Measurements from ENCODE around the gene NELFE. TPM values are rescaled to one million over a fixed set of nuclear protein-coding genes. Genes with fewer than 3 reads are reported as not detected.
A peak's percentile ranks its signal among the peaks of the same experiment; 100 is the strongest.

The NELFE gene
- total RNA-seq, 1 donor from 2014 or later: 129 TPM

GRCh38 chr6:31903957-31904356, 54.8 kb downstream of the NELFE start:
- Histone ChIP-seq H3K4me2 (no peak overlapping the region), H3K27ac (no peak overlapping the region), H3K79me2 (ENCODE audit: low read depth) (peaks cover 27% of the 10 kb centered on the region), H3K36me3 (no peaks in the 10 kb centered on the region), H2AFZ (replicated peaks) (no peak overlapping the region), H3F3A (ENCODE audit: low read depth) (peaks cover 46% of the 10 kb centered on the region), H3K27me3 (no peaks in the 10 kb centered on the region), H3K9ac (no peak overlapping the region), H3K9me3 (ENCODE audit: low read depth) (no peaks in the 10 kb centered on the region), H4K20me1 (ENCODE audit: low read depth) (peaks cover 16% of the 10 kb centered on the region), H3K4me1 (peaks cover 35% of the 10 kb centered on the region), H3K4me3 (no peak overlapping the region)
- peaks cover 25% of the 10 kb centered on the region for H3K4me1 Mint-ChIP-seq
- H3K27ac Mint-ChIP-seq: no peak overlapping the region
- no peak for DNase-seq (ENCODE audit: low spot score)
- no peaks in the 10 kb centered on the region for H3K9me3 Mint-ChIP-seq
- H3K4me3 Mint-ChIP-seq: no peak overlapping the region
- H3K27me3 Mint-ChIP-seq (ENCODE audit: insufficient read depth, low read depth): peaks cover 4% of the 10 kb centered on the region
- H3K36me3 Mint-ChIP-seq: peaks cover 2% of the 10 kb centered on the region
- TF ChIP-seq CTCF (IDR thresholded peaks at IDR 0.05) (no peak), EZH2 (IDR thresholded peaks at IDR 0.05) (no peak), EZH2phosphoT487 (IDR thresholded peaks at IDR 0.05) (no peak)

MicroRNAs encoded within 50 kb of the gene (microRNA counts, 767-probe panel; counts per million panel counts)
- 460 counts per million, percentile 90 among the panel's probes with 10 or more counts for microRNA hsa-miR-1236

Small RNAs within 50 kb of the gene (microRNA-seq; reads per million reads assigned to microRNA genes)
- gene MIR1236: not detected

Small RNAs within 50 kb of the gene (small RNA-seq; reads per million reads assigned to genes)
- gene AL645922.1: not detected

Other genes starting within 250 kb of the NELFE start
- gene LY6G6D, start 243.6 kb downstream of the NELFE start, total RNA-seq (ENCODE audit: low replicate concordance): 0.90 TPM in 1 of 2 replicates, not detected in the other
- gene LY6G6C, start 237.2 kb downstream of the NELFE start, total RNA-seq (ENCODE audit: low replicate concordance): not detected in 2 replicates
- not detected in 2 replicates for gene MPIG6B, start 235.6 kb downstream of the NELFE start, total RNA-seq (ENCODE audit: low replicate concordance)
- 94.3 and 202 TPM in 2 replicates for gene DDAH2, start 229.7 kb downstream of the NELFE start, total RNA-seq (ENCODE audit: low replicate concordance)
- gene CLIC1, start 222.4 kb downstream of the NELFE start, total RNA-seq (ENCODE audit: low replicate concordance): 234 and 307 TPM in 2 replicates
- 45.5 and 50.9 TPM in 2 replicates for gene MSH5, start 219.0 kb downstream of the NELFE start, total RNA-seq (ENCODE audit: low replicate concordance)
- gene SAPCD1, start 196.3 kb downstream of the NELFE start, total RNA-seq (ENCODE audit: low replicate concordance): 10.1 and 11.9 TPM in 2 replicates
- 0.15 and 0.34 TPM in 2 replicates for gene VWA7, start 181.6 kb downstream of the NELFE start, total RNA-seq (ENCODE audit: low replicate concordance)
- gene VARS1, start 163.2 kb downstream of the NELFE start, total RNA-seq (ENCODE audit: low replicate concordance): 34.1 and 66.8 TPM in 2 replicates
- gene LSM2, start 152.0 kb downstream of the NELFE start, total RNA-seq (ENCODE audit: low replicate concordance): 105 and 125 TPM in 2 replicates
- gene HSPA1L, start 143.7 kb downstream of the NELFE start, total RNA-seq (ENCODE audit: low replicate concordance): 0.49 and 1.2 TPM in 2 replicates
- 36.0 and 84.3 TPM in 2 replicates for gene HSPA1A, start 143.4 kb downstream of the NELFE start, total RNA-seq (ENCODE audit: low replicate concordance)
- 35.3 and 65.1 TPM in 2 replicates for gene HSPA1B, start 131.2 kb downstream of the NELFE start, total RNA-seq (ENCODE audit: low replicate concordance)
- 17.4 and 30.3 TPM in 2 replicates for gene NEU1, start 96.2 kb downstream of the NELFE start, total RNA-seq (ENCODE audit: low replicate concordance)
- gene SLC44A4, start 80.0 kb downstream of the NELFE start, total RNA-seq (ENCODE audit: low replicate concordance): 0.32 and 0.93 TPM in 2 replicates
- 93.3 and 189 TPM in 2 replicates for gene EHMT2, start 61.3 kb downstream of the NELFE start, total RNA-seq (ENCODE audit: low replicate concordance)
- 8.4 and 25.6 TPM in 2 replicates for gene ZBTB12, start 56.9 kb downstream of the NELFE start, total RNA-seq (ENCODE audit: low replicate concordance)
- gene C2, start 31.3 kb downstream of the NELFE start, total RNA-seq (ENCODE audit: low replicate concordance): 1.1 and 1.4 TPM in 2 replicates
- gene CFB, start 12.9 kb downstream of the NELFE start, total RNA-seq (ENCODE audit: low replicate concordance): 0.50 TPM in 1 of 2 replicates, not detected in the other
- gene SKIC2, start 204 bp upstream of the NELFE start, total RNA-seq (ENCODE audit: low replicate concordance): 21.0 and 50.5 TPM in 2 replicates
- gene DXO, start 13.2 kb upstream of the NELFE start, total RNA-seq (ENCODE audit: low replicate concordance): 10.2 and 23.0 TPM in 2 replicates
- gene C4A, start 23.1 kb upstream of the NELFE start, total RNA-seq (ENCODE audit: low replicate concordance): 1.7 and 4.3 TPM in 2 replicates
- 0.30 and 1.5 TPM in 2 replicates for gene C4B, start 55.8 kb upstream of the NELFE start, total RNA-seq (ENCODE audit: low replicate concordance)
- gene CYP21A2, start 79.4 kb upstream of the NELFE start, total RNA-seq (ENCODE audit: low replicate concordance): 0.09 TPM in 1 of 2 replicates, not detected in the other
- 0.71 and 3.2 TPM in 2 replicates for gene TNXB, start 150.4 kb upstream of the NELFE start, total RNA-seq (ENCODE audit: low replicate concordance)
- 19.4 and 41.8 TPM in 2 replicates for gene ATF6B, start 169.3 kb upstream of the NELFE start, total RNA-seq (ENCODE audit: low replicate concordance)
- 3.6 and 11.8 TPM in 2 replicates for gene FKBPL, start 171.3 kb upstream of the NELFE start, total RNA-seq (ENCODE audit: low replicate concordance)
- gene PRRT1, start 193.0 kb upstream of the NELFE start, total RNA-seq (ENCODE audit: low replicate concordance): 0.40 TPM in 1 of 2 replicates, not detected in the other
- gene PPT2, start 195.2 kb upstream of the NELFE start, total RNA-seq (ENCODE audit: low replicate concordance): 18.6 and 38.2 TPM in 2 replicates
- gene EGFL8, start 205.6 kb upstream of the NELFE start, total RNA-seq (ENCODE audit: low replicate concordance): 3.8 and 16.1 TPM in 2 replicates
- 46.9 and 105 TPM in 2 replicates for gene AGPAT1, start 217.1 kb upstream of the NELFE start, total RNA-seq (ENCODE audit: low replicate concordance)
- 129 and 169 TPM in 2 replicates for gene RNF5, start 219.4 kb upstream of the NELFE start, total RNA-seq (ENCODE audit: low replicate concordance)
- 1.1 and 1.4 TPM in 2 replicates for gene AGER, start 225.3 kb upstream of the NELFE start, total RNA-seq (ENCODE audit: low replicate concordance)
- 53.3 and 114 TPM in 2 replicates for gene PBX2, start 231.2 kb upstream of the NELFE start, total RNA-seq (ENCODE audit: low replicate concordance)
- gene GPSM3, start 233.7 kb upstream of the NELFE start, total RNA-seq (ENCODE audit: low replicate concordance): 3.4 and 4.5 TPM in 2 replicates

All from neural progenitor cell (in vitro differentiated cells).